Fibroblast of pulmonary artery (primary cell): ENCODE results near the gene KLF5.
A peak's percentile ranks its signal among the peaks of the same experiment; 100 is the strongest.

Source experiments
- DNase-seq: peaks from one replicate; pipeline ENCODE4 v3.0.0-alpha.2; 2010; ENCODE audit warnings: low read depth
- H3K4me3 ChIP-seq: replicated peaks from 2 replicates; pipeline ENCODE4 v1.5.1; 2011; ENCODE audit warnings: low read depth, mild to moderate bottlenecking, control low read depth, low read length, moderate library complexity
- CTCF ChIP-seq: IDR thresholded peaks from 2 replicates; pipeline ENCODE4 v1.5.1; 2011; ENCODE audit warnings: mild to moderate bottlenecking, control low read depth, low read length, inconsistent platforms; ENCODE audit errors: missing control alignments

Gene KLF5

DNA sequence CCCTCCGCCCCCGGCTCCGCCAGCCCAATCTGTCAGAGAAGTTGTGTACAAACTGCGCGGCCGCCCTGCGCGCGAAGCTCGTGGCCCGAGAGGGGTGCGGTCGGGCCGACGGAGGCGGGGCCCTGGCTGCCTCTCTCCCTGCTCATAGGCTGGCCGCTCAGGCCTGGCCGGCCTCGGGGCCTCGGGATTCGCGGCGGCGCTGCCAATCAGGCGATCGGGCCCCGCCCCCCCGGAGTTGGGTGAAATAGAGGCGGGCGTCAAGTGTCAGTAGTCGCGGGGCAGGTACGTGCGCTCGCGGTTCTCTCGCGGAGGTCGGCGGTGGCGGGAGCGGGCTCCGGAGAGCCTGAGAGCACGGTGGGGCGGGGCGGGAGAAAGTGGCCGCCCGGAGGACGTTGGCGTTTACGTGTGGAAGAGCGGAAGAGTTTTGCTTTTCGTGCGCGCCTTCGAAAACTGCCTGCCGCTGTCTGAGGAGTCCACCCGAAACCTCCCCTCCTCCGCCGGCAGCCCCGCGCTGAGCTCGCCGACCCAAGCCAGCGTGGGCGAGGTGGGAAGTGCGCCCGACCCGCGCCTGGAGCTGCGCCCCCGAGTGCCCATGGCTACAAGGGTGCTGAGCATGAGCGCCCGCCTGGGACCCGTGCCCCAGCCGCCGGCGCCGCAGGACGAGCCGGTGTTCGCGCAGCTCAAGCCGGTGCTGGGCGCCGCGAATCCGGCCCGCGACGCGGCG lies at the start of gene KLF5:
Gene KLF5 (plus strand): TSS at position 270 of the 724 bp plus-strand sequence. CDS start 323 bp downstream, at position 593.
- DNase-seq = peak; percentile 94
- H3K4me3 ChIP-seq = peak within 1 kb of the TSS; percentile 67

GRCh38 chr13:73011751-73012150 lies 47.1 kb upstream of the KLF5 start:
- no peak overlapping the region for H3K4me3 ChIP-seq
- no peak for DNase-seq
- no peak for TF ChIP-seq CTCF

More for the DNA sequence above, at the start of gene KLF5:
- TF ChIP-seq CTCF = no peak

GRCh38 chr13:73015805-73016204 lies 43.0 kb upstream of the KLF5 start:
- H3K4me3 ChIP-seq = no peak overlapping the region
- DNase-seq = no peak
- no peak for TF ChIP-seq CTCF

DNA sequence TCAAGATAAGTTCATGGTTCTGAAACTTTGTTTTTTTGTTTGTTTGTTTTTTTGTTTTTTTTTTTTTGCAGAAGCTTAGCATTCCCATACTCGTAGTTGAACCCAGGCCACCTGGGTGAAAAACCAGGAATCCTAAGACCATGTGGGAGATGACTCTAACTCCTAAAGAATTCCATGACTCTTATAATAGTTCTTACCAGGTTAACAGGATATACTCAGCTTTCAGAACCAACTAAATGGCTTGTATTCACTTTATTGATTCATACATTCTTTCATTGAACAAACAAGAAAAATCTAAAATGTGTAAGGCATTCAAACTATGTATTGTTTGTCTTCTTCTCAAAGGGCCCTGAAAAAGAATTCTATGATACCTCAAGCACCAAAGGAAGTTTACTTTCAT lies 40.5 kb upstream of the KLF5 start:
- no peak for DNase-seq

DNA sequence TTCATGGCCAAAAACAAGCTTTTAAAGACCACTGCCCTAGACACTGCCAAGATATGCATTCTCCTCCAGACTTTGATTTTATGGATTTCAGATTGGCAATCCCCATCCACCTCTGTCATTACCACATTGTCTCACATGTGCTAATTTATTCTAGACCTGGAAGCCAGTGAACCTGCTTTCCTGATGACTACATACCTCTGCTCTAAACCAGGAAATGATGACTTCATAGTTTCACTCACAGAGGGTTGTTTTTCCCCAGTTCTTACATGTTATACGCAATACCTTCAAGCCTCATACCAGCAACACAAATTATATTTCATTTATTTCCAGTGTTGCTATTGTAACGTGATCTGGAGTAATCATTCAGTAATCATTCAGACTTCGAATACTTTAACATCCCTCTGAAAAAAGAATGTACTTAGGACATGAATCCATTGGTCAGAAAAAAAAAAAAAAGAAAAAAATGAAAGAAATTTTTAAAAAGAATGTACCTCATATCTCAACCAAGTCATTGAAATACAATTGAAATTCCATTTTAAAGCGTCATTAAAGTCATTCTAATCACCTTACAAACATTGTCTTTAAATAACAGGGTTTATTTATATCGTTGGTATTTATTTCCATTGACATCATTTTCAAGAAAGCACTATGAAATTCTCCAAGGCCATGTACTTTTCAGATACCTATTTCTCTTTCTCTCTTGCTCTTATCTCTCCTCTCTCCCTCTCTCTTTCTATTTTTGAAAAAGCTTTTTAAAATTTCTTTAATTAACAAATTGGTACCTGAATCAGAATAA lies 33.4 kb upstream of the KLF5 start:
- no peak for TF ChIP-seq CTCF
- no peak overlapping the region for H3K4me3 ChIP-seq
- DNase-seq = peak; percentile 51

More for the DNA sequence above, 40.5 kb upstream of the KLF5 start:
- no peak for TF ChIP-seq CTCF
- H3K4me3 ChIP-seq = no peak overlapping the region

DNA sequence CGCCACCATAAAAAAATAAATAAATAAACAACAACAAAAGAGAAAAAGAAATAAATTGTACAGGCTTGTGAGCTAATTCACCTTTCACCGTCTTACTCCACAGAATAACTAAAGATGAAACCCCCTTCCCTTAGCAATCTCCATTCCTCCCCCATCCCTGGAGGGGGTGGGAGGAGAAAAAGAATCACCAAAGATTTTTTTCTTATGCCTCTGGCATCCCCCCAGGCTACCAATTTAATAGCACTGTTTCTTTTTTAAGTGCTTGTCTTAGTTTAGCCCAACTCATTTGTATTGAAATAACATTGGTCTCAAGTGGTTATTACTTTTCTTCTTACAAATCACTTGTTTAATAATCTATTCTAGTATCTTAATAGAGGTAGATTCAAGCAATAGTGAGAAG lies 23.9 kb upstream of the KLF5 start:
- no peak for DNase-seq
- no peak for TF ChIP-seq CTCF
- H3K4me3 ChIP-seq = no peak overlapping the region
